ENCODE results near the gene C4BPB. TPM values are rescaled to one million over a fixed set of nuclear protein-coding genes. Genes with fewer than 3 reads are reported as not detected.

C4BPB gene, protein sequence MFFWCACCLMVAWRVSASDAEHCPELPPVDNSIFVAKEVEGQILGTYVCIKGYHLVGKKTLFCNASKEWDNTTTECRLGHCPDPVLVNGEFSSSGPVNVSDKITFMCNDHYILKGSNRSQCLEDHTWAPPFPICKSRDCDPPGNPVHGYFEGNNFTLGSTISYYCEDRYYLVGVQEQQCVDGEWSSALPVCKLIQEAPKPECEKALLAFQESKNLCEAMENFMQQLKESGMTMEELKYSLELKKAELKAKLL
- total RNA-seq (2012; rRNA removed), result not detected in 2 replicates
- not detected in 2 replicates for polyA plus RNA-seq (2012; rRNA removed)
- not detected in 2 replicates for polyA plus RNA-seq (2012; cell fraction: cytosol; rRNA removed)
- polyA plus RNA-seq (2012; cell fraction: nucleus; rRNA removed; ENCODE audit: low replicate concordance), result not detected in 2 replicates
- Bru-seq, nascent RNA, result not detected
- not detected for BruChase-seq, experiment 1, labeled RNA remaining after a 6-hour chase
- not detected for BruChase-seq, experiment 2, labeled RNA remaining after a 2-hour chase
- long read RNA-seq, result 0 reads

DNA sequence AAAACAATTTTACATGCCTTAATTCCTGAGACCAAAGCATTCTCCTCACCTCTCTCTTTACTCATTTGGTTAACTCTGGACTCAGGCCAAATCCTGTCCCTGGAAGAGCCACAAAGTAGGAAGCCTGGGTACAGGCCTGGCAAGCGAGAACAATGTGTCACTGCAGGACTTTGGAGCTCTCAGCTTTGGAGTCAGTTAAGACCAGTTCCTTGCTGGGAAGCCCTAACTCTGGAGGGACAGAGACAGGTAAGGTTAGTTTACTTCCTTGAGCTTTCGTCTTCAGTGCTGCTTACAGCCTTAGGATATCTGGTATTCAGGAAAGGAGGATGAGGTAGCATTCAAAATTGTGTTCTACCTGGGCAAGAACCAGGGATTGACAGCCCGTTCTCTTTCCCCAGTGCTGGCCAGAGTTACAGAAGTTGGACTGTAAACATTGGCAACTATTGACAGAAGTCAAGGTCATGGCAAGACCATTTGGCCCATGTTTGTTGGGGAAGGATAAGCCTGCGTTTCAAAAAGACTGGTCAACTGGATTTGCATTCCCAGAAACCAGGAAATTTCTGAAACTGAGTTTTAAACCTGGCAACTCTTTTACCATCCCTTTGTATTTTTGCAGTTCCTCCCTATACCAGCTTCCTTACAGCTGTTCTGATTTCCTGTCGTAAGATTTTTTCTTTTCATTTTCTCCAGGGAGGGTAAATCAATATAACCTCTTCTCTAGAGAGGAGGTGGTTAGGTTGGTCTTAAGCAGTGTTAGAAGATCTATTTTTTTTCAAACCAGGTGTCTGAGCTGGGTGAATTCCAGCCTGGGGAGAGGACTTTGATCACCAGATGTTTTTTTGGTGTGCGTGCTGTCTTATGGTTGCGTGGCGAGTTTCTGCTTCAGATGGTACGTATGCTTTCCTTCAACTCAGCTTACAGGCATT, at the start of gene C4BPB:
Gene C4BPB, plus strand, starts transcription at position 160 of the 926 bp plus-strand sequence. Its CDS starts 672 bp downstream, at position 832.
- ATAC-seq (ENCODE audit: low read depth), result no peak
- dilution Hi-C loops (cut with HindIII; ENCODE audit: low sequenced_read_pairs, unreplicated experiment), result no loop called here
- no peak for TF ChIP-seq RCOR1 (IDR thresholded peaks at IDR 0.05; ENCODE audit: insufficient replicate concordance, low read length)
- TF ChIP-seq, protein P1, sequence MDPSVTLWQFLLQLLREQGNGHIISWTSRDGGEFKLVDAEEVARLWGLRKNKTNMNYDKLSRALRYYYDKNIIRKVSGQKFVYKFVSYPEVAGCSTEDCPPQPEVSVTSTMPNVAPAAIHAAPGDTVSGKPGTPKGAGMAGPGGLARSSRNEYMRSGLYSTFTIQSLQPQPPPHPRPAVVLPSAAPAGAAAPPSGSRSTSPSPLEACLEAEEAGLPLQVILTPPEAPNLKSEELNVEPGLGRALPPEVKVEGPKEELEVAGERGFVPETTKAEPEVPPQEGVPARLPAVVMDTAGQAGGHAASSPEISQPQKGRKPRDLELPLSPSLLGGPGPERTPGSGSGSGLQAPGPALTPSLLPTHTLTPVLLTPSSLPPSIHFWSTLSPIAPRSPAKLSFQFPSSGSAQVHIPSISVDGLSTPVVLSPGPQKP (IDR thresholded peaks at IDR 0.05; ENCODE audit: borderline replicate concordance, low read depth, low read length), result no peak
- no peak for TF ChIP-seq MXI1 (IDR thresholded peaks at IDR 0.05; ENCODE audit: borderline replicate concordance, low read depth, low read length)
- TF ChIP-seq, protein P2, sequence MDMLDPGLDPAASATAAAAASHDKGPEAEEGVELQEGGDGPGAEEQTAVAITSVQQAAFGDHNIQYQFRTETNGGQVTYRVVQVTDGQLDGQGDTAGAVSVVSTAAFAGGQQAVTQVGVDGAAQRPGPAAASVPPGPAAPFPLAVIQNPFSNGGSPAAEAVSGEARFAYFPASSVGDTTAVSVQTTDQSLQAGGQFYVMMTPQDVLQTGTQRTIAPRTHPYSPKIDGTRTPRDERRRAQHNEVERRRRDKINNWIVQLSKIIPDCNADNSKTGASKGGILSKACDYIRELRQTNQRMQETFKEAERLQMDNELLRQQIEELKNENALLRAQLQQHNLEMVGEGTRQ (IDR thresholded peaks at IDR 0.05; ENCODE audit: low read depth, low read length), result no peak
- TF ChIP-seq MAZ (IDR thresholded peaks at IDR 0.05; ENCODE audit: borderline replicate concordance, low read depth, low read length), result no peak
- no peak for TF ChIP-seq CEBPB (IDR thresholded peaks at IDR 0.05; ENCODE audit: low read depth, low read length)
- TF ChIP-seq BHLHE40 (IDR thresholded peaks at IDR 0.05; ENCODE audit: low read depth, low read length), result no peak
- TF ChIP-seq RFX5 (IDR thresholded peaks at IDR 0.05; ENCODE audit: low read depth, low read length), result no peak
- TF ChIP-seq NFE2L2 (IDR thresholded peaks at IDR 0.05; ENCODE audit: low read depth, low read length), result no peak
- TF ChIP-seq SMC3 (IDR thresholded peaks at IDR 0.05; ENCODE audit: low read depth, low read length), result no peak
- no peak for TF ChIP-seq CHD1 (IDR thresholded peaks at IDR 0.05; ENCODE audit: low read depth, low read length)

More for the DNA sequence above, at the start of gene C4BPB:
- no TSS peak for BruUV-seq (replicated peaks)
- H3K36me3 ChIP-seq (ENCODE audit: control insufficient read depth, insufficient read depth, low read length), result no peaks in the 10 kb centered on the region
- H2AFZ ChIP-seq (replicated peaks; ENCODE audit: low read length, poor library complexity), result no peak within 1 kb of the TSS
- no peak within 1 kb of the TSS for H3K4me3 ChIP-seq (ENCODE audit: insufficient read depth, low read depth, low read length)
- POLR2A ChIA-PET (ENCODE audit: unreplicated experiment), result no interaction called here
- H4K8ac ChIP-seq (ENCODE audit: low read depth in 2 of 2, low read length in 2 of 2), result no peak within 1 kb of the TSS
- no peak within 1 kb of the TSS for H3K4ac ChIP-seq (ENCODE audit: low read depth, low read length)
- no peak within 1 kb of the TSS for H3K27ac ChIP-seq (ENCODE audit: insufficient read depth, low read length)
- H3K56ac ChIP-seq (ENCODE audit: extremely low read depth, insufficient read depth, low read length), result no peak within 1 kb of the TSS
- no peak within 1 kb of the TSS for H2BK15ac ChIP-seq (ENCODE audit: low read depth, low read length)
- 60% methylated on average over 2 of the region's 9 CpGs; no CpG with 5 or more reads in 1 of the 2 experiments for WGBS, 2 experiments (ENCODE audit: extremely low coverage in 2 of 2, insufficient read length in 1 of 2)
- CTCF ChIA-PET, result interaction anchor here (1.2 kb wide), 1 partner anchor 316 kb away, joined by 5 read pairs; no protein-coding TSS in a partner anchor
- no peak within 1 kb of the TSS for H4K91ac ChIP-seq (ENCODE audit: insufficient read depth, low read depth, low read length)
- peaks cover 6% of the 10 kb centered on the region; the same call in 1 of the 2 replicates for H3K27me3 ChIP-seq (ENCODE audit: control insufficient read depth, insufficient read depth, low read length)
- no peak within 1 kb of the TSS for H2BK20ac ChIP-seq (ENCODE audit: low read depth, low read length)
- DNase-seq, result no peak
- no peak within 1 kb of the TSS for H3K4me2 ChIP-seq (ENCODE audit: low read depth, low read length)
- no peak within 1 kb of the TSS for H4K5ac ChIP-seq (ENCODE audit: low read depth, low read length)
- no peak within 1 kb of the TSS for H2BK120ac ChIP-seq (ENCODE audit: low read depth, low read length)
- H3K14ac ChIP-seq (replicated peaks; ENCODE audit: low read depth, low read length), result no peak within 1 kb of the TSS
- no peaks in the 10 kb centered on the region for H3K4me1 ChIP-seq (ENCODE audit: control insufficient read depth, insufficient read depth, low read length)
- no peaks in the 10 kb centered on the region for H4K20me1 ChIP-seq (ENCODE audit: insufficient read depth, low read length)
- no peak within 1 kb of the TSS for H3K9ac ChIP-seq (ENCODE audit: low read depth, low read length)
- H3K9me3 ChIP-seq (ENCODE audit: control insufficient read depth, insufficient read depth, low read length), result no peaks in the 10 kb centered on the region
- no peak within 1 kb of the TSS for H3K18ac ChIP-seq (ENCODE audit: low read depth, low read length)
- H3K79me1 ChIP-seq (ENCODE audit: low read depth in 1 of 2, low read length in 2 of 2), result no peaks in the 10 kb centered on the region
- no peak within 1 kb of the TSS for H2AK5ac ChIP-seq (ENCODE audit: low read depth, low read length)
- no peak within 1 kb of the TSS for H2BK5ac ChIP-seq (ENCODE audit: low read depth, low read length, poor library complexity, severe bottlenecking)
- no peak within 1 kb of the TSS for H2AK9ac ChIP-seq (replicated peaks; ENCODE audit: low read depth, low read length, poor library complexity)
- intact Hi-C loops (cut with micrococcal nuclease), result no loop called here
- in situ Hi-C loops (cut with MboI; ENCODE audit: low sequenced_read_pairs), result no loop called here
- H3K9me1 ChIP-seq (ENCODE audit: insufficient read depth, low read length), result no peaks in the 10 kb centered on the region
- no peak within 1 kb of the TSS for H3K23ac ChIP-seq (ENCODE audit: low read depth, low read length)
